Right atrium auricular region (tissue), 2 donors: ENCODE measurements around the gene BCOR. TPM values are rescaled to one million over a fixed set of nuclear protein-coding genes. Genes with fewer than 3 reads are reported as not detected.

Source experiments
- DNase-seq: peaks from one replicate; pipeline ENCODE4 v3.0.0-alpha.2; 2019; ENCODE audit warnings: low spot score
- H3K27ac ChIP-seq, 2 donors: fragments of 200-600 bp; sonication (generic); 1 replicate in 1 of 2; 2 replicates in 1 of 2; pipeline ENCODE4 v1.5.1; 2016 to 2019
- H3K27me3 ChIP-seq, 2 donors: fragments of 200-600 bp; sonication (generic); one replicate each; pipeline versions ENCODE4 v1.5.1 to v1.6.0; 2017 to 2019
- H3K36me3 ChIP-seq: fragments of 200-600 bp; sonication (generic); one replicate; pipeline ENCODE4 v1.5.1; 2016
- H3K4me1 ChIP-seq, 2 donors: fragments of 200-600 bp; sonication (generic); one replicate each; pipeline versions ENCODE4 v1.5.1 to v1.6.0; 2017 to 2019
- H3K4me3 ChIP-seq, 2 donors: fragments of 200-600 bp; sonication (generic); 1 replicate in 1 of 2; 2 replicates in 1 of 2; pipeline ENCODE4 v1.5.1; 2017 to 2019; ENCODE audit warnings: mild to moderate bottlenecking in 1 of 2, moderate library complexity in 1 of 2
- H3K9me3 ChIP-seq, 2 donors: fragments of 200-600 bp; sonication (generic); one replicate each; pipeline ENCODE4 v1.5.1; 2019
- CTCF ChIP-seq, 2 donors: fragments of 200-600 bp; sonication (generic); IDR thresholded peaks; one replicate each; pipeline ENCODE4 v1.5.1; 2019; ENCODE audit warnings: antibody characterized with exemption in 2 of 2
- total RNA-seq, 2 donors: library from RNA; depleted of rRNA; stranded (reverse); fragments of >200 nt; gene quantifications; one replicate each; pipeline ENCODE4 v1.1.0, GENCODE V29; 2016

Gene BCOR
- total RNA-seq, 2 donors from 2014 or later = 24.3 to 37.1 TPM

GRCh38 chrX:40099055-40099958, 1.5 kb upstream of the BCOR start:
- no peak for TF ChIP-seq CTCF (IDR thresholded peaks at IDR 0.05)
- Histone ChIP-seq H3K4me1 (peaks cover 0 to 53% of the 10 kb centered on the region in 2 donors), H3K36me3 (no peaks in the 10 kb centered on the region), H3K9me3 (no peaks in the 10 kb centered on the region), H3K27me3 (peaks cover 0 to 21% of the 10 kb centered on the region in 2 donors), H3K4me3 (peak overlapping the region; percentile 61 to 66), H3K27ac (peak overlapping the region; percentile 82 to 90)
- no peak for DNase-seq

- Histone ChIP-seq H3K9me3 (no peaks in the 10 kb centered on the region), H3K27me3 (peaks cover 0 to 16% of the 10 kb centered on the region in 2 donors), H3K36me3 (no peaks in the 10 kb centered on the region), H3K27ac (peak overlapping the region; percentile 82 to 90), H3K4me3 (peak overlapping the region; percentile 61 to 66), H3K4me1 (peaks cover 0 to 53% of the 10 kb centered on the region in 2 donors)
- no peak for DNase-seq
- no peak for TF ChIP-seq CTCF (IDR thresholded peaks at IDR 0.05)
These were observed 701 bp upstream of the BCOR start for GRCh38 chrX:40098264-40099054.

- H3K4me1 ChIP-seq = peaks cover 0 to 53% of the 10 kb centered on the region in 2 donors
- peaks cover 0 to 16% of the 10 kb centered on the region in 2 donors for H3K27me3 ChIP-seq
- no peak for DNase-seq
These were observed 636 bp downstream of the BCOR start for GRCh38 chrX:40097141-40097503.

GRCh38 chrX:40096395-40097091, 1.2 kb downstream of the BCOR start:
- TF ChIP-seq CTCF (IDR thresholded peaks at IDR 0.05) = no peak
- no peak for DNase-seq
- Histone ChIP-seq H3K27me3 (peaks cover 0 to 16% of the 10 kb centered on the region in 2 donors), H3K4me1 (peaks cover 0 to 57% of the 10 kb centered on the region in 2 donors), H3K36me3 (no peaks in the 10 kb centered on the region), H3K27ac (peak overlapping the region; percentile 82 to 90), H3K9me3 (no peaks in the 10 kb centered on the region), H3K4me3 (peak overlapping the region; percentile 61 to 66)

More at GRCh38 chrX:40097141-40097503, 636 bp downstream of the BCOR start:
- peak overlapping the region; percentile 82 to 90 for H3K27ac ChIP-seq
- no peak for TF ChIP-seq CTCF (IDR thresholded peaks at IDR 0.05)
- H3K4me3 ChIP-seq = peak overlapping the region; percentile 61 to 66
- no peaks in the 10 kb centered on the region for H3K9me3 ChIP-seq
- H3K36me3 ChIP-seq = no peaks in the 10 kb centered on the region

- no peaks in the 10 kb centered on the region for H3K9me3 ChIP-seq
- no peaks in the 10 kb centered on the region for H3K36me3 ChIP-seq
- peak overlapping the region; percentile 61 to 66 for H3K4me3 ChIP-seq
- peaks cover 0 to 16% of the 10 kb centered on the region in 2 donors for H3K27me3 ChIP-seq
- DNase-seq = no peak
- peak overlapping the region; percentile 82 to 90 for H3K27ac ChIP-seq
- H3K4me1 ChIP-seq = peaks cover 0 to 59% of the 10 kb centered on the region in 2 donors
- TF ChIP-seq CTCF (IDR thresholded peaks at IDR 0.05) = no peak
These were observed 2.0 kb downstream of the BCOR start for GRCh38 chrX:40095583-40096394.
